Inflammatory macrophage treated with lipopolysaccharide for 1 hour (primary cell): ENCODE measurements around the gene KRT20.

Experiments used
- DNase-seq, 2 donors: peaks; one replicate each; pipeline ENCODE4 v3.0.0-alpha.2; 2020 to 2022

The KRT20 gene

DNA sequence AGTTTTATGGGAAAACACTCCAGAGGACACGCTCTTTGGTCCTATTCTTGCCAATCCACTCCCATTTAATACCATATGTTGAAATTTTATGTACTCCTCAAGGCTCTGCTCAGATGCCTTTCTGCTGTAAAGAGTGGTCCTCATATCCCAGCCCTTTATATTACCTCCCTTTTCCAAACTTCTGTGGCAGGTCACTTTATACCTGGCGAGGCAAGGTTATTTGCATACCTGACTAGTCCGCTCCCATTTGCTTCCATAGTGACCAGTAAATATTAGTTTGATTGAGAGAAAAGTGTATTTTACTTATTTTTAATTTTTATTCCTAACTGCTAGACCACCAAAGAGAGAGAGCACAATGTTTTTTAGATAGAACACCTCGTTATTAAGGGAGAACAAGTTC lies 35.3 kb downstream of the KRT20 start:
- DNase-seq = no peak

DNA sequence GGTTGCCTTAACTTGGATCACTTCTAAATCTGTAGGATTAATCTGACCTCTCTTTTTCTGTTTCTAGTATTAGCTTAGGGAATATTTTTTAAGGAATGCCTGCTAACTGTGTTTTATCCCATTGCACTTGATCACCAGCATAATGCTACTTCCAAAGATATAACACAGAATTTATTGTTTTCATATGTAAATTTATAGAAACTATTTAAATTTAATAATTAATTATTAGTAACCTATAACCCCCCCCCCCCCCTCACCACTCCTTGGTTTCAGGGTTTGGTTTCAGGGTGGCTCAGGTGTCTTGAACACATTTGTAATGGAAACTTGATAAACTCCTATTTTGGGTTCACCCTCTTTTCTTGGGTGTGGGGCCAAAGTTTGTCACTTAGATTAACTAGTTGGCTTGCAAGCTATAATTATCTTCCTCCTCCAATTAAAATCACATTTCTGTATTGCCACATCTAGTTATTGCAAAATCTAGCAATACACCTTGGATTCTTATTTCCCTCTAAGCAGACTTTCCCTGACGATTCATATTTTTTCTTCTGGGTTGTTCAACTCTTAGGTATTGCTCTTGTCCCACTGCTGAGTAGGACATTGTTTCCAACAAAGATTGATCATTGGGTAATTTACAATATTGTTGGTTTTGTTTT lies 36.3 kb downstream of the KRT20 start:
- DNase-seq = no peak

DNA sequence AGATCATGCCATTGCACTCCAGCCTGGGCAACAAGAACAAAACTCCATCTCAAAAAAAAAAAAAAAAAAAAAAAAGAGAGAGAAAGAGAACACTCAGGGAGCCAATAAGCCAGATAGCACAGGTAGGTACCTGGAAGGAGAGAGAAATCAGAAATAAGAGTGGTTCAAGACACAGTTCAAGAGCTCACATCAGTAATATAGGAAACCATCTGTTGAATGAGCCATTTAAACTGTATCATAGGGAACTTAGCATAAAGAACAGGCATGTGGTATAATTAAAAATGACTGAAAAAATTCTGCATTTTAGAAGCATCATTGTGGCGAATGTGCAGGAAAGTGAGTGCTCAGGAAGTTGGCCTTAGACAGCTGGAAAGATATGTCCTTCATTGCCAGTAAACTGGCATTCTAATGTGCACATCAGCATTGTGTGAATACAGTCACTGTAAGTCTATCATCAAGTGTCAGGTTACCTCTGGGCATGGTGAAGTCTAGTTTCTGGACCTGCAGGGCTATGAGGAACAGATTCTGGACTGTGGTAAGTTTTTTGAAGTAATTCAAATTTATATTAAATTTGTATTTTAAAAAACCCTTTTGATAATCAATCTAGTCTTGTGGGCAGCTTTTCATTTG lies 38.4 kb downstream of the KRT20 start:
- DNase-seq = no peak

DNA sequence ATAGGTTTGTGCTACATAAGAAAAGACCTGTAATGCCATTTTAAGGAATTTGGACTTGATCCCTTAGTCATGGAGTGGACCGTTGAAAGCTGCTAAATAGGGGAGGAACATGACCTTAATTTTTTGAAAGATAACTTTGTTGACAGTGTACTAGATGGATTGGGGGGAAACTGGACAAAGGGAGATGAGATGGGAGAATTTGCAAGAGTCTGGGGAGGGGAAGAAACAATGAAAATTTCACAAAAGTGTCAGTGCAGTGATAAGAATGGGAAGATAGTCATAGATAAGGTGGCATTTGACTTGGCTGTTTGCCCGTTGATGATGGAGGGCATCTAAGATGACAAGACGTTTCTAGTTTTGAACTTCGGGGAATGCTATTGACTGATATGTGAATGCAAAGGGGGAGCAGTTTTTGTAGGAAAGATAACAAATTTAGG lies 40.4 kb downstream of the KRT20 start:
- no peak for DNase-seq

DNA sequence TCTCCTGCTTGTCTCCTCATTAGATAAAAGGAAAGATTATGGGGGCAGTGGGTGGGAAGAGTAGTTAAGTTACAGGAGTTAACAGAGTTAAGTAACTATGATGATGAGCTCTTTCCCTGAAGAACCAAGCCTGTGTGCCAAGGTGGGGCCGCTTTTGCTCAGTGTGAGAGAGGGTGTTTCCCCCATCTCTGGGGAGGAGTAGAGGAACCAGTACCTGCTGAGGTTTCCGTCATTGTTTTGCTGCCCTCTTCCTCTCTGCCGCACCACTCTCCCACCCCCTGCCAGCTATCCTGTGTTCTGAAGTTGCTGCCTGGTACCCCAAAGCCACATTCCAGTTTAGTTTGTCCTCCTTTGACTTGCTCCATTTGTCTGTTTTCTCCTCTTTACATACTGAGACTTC lies 41.8 kb downstream of the KRT20 start:
- no peak for DNase-seq

DNA sequence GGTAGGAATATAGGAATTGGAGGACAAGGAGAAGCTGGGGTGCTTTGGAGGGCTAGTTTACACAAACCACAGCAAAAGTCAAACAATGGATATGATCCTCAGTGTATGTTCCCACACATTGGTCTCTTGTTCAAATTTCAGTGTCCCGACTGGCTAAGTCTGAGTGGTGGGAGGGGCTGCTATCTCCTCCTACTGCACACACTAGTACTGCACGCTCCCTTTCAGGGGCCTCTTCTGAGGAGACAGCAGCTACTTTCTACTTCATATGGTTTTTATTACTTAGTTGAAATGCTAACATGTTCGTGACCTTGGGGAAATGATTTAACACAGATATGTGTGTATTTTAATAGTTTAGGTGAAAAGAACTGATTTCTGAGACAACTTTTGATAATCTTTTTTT lies 43.8 kb downstream of the KRT20 start:
- DNase-seq = no peak

DNA sequence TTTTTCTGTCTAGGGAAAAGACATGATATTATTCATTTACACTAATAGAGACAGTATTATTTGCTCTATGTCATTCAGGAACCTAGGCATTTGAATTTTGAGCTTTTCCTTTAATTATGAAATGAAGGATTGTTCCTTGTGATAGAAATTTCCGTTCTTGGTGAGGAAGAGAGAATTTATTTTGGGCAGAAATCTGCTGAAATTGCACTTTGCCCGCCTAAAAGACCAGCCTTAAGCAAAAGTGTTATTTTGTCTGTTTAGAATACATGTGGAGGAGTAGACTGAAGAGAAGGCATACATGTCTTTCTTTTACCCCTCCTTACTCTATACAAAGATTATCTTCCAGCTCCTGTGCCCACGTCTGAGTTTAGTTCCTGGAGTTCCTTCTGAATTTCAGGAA lies 45.8 kb downstream of the KRT20 start:
- DNase-seq = no peak

DNA sequence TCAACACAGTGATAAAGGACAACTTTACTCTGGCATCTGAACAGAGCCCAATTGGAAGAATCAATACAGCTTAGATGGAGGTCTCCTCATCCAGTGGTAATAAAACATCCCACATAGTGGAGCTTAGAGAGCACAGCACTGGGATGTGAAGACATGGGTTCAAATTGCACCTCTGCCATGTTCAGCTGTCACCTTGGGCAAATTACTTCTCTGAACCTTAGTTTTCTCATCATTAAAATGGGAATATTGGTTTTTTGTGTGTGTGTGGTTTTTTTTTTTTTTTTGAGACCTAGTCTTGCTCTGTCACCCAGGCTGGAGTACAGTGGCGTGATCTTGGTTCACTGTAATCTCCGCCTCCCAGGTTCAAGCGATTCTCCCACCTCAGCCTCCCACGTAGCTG lies 49.0 kb downstream of the KRT20 start:
- DNase-seq = no peak

DNA sequence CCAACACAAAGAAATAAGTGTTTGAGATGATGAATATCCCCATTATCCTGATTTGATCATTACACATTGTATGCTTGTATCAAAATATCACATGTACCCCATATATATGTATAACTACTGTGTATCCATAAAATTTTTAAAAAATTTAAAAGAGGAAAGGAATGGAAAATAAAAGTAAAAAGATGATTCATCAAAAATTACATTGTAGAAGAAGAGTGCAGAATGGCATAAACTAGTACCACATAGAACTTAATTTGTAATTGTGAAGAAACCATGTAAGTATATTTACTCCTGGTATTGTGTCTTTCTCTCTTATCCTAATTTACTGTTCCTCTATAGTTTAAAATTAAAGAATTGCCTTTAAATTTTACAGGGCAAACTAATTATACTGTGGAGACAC lies 51.2 kb downstream of the KRT20 start:
- no peak for DNase-seq

DNA sequence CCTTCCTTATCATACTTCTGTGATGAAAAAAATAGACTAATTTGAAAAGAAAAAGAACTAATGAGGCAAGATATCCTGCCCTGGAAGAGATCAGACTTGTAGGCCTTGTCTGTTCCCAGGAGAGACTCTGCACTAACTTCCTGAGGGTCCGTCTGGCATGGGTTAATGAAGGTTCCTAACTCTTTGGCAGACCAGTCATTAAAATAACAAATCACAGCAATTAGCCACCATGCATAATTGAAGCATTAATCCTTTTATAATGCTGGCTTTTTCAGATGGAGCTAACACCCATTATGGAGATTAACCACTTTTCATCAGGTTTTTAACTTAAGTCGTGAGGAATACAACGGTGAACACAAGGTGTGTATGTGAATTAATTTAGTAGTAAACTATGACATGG lies 52.2 kb downstream of the KRT20 start:
- no peak for DNase-seq

DNA sequence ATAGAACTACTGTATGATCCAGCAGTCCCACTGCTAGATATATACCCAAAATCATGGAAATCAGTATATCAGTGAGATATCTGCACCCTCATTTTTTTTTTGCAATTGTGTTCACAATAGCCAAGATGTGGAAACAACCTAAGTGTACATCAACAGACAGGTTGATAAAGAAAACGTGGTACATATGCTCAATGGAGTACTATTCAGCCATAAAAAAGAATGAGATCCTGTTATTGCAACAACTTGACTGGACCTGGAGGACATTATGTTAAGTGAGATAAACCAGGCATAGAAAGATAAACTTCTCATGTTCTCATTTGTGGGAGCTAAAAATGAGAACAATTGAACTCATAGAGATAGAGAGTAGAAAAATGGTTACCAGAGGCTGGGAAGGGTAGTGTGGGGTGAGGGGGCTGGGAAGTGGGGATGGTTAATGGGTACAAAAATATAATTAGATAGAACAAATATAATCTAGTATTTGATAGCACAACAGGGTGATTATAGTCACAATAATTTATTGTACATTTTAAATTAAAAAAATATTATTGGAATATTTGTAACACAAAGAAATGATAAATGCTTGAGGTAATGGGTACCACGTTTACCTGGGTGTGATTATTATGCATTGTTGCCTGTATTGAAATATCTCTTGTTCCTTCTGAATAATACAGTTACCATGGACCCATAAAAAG lies 54.8 kb downstream of the KRT20 start:
- no peak for DNase-seq

DNA sequence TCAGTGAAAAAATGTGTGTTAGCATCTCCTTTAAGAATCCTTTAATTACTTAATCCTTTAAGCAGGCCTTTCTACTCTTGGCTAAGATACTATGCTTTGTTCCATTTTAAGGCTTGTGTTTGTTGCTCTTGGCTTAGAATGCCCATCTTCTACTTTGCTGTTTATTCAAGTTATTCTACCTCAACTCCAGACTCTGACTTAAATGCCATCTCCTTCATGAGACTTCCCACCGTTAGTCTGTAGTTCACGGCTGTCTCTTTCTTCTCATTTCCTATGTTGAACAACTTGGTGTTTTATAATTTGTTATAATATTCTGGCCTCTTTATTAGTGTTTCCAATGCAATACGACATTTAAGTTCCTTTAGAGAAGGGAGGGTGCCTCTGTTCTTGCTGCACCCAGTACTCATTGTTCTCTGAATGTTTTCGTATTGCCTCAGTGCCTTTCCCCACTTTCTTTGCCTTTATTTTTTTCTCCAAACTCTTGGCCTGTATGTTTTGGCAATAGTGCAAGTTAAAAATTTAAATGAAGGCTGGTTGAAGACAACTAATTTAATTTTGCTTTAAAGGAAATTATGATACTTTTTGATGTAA lies 56.5 kb downstream of the KRT20 start:
- DNase-seq = no peak

DNA sequence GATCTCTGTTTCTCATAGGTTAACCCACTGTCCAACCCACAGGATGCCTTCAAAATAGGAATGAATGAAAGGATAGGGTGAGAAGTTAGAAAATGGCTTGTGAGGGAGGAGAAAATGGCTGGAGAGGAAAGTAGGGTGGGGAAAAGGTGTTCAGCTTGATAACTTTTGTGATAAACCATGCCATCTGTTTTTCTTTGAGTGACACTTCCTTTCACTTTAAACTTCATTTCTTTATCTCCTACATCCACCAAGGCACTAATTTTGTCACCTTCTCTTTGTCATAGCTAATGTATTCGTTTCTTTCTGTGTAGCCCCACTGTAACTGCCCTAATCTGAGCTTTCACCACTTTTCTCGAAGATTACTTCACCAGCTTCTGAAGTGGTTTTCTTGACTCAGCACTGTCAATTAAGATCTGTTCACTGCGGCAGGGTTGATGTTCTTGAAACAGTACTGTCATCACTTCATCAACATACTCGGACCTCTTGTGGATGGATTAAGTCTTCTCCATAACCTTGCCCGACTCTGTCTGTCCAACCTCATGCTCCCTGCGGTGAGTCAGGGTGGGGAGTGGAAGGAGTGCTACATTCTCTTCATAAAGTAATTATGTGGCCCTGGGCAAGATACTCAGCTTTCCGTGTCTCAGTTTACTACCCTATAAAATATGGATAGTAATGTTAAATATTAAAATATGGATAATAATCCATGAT lies 57.1 kb downstream of the KRT20 start:
- DNase-seq = no peak
